CD14-positive monocyte (primary cell): ENCODE measurements around the gene PTPRN2. TPM values are rescaled to one million over a fixed set of nuclear protein-coding genes. Genes with fewer than 3 reads are reported as not detected.

Experiments used
- DNase-seq, 3 donors: peaks; one replicate each; pipeline ENCODE4 v3.0.0-alpha.2; 2011 to 2022
- H2AFZ ChIP-seq: 2 replicates; pipeline ENCODE4 v1.6.0; 2012; ENCODE audit warnings: mild to moderate bottlenecking, low read depth, low read length, inconsistent platforms; ENCODE audit not compliant: insufficient read depth, poor library complexity, severe bottlenecking
- H3K27ac ChIP-seq, 2 donors: 1 replicate in 1 of 2; 2 replicates in 1 of 2; pipeline ENCODE4 v1.5.1; 2012 to 2013; ENCODE audit warnings: low read length in 2 of 2, control low read depth in 1 of 2, inconsistent platforms in 1 of 2, low read depth in 1 of 2, mild to moderate bottlenecking in 1 of 2
- H3K27me3 ChIP-seq, 2 donors: one replicate each; pipeline versions ENCODE4 v1.6.0 to v1.6.1; 2011 to 2013; ENCODE audit warnings: low read length in 2 of 2; ENCODE audit not compliant: control insufficient read depth in 2 of 2, insufficient read depth in 2 of 2
- H3K36me3 ChIP-seq, 2 donors: replicated peaks in 1 of 2; 1 replicate in 1 of 2; 2 replicates in 1 of 2; pipeline versions ENCODE4 v1.5.1 to v1.6.1; 2012 to 2013; ENCODE audit warnings: low read length in 2 of 2, control low read depth in 1 of 2, inconsistent platforms in 1 of 2, mild to moderate bottlenecking in 1 of 2; ENCODE audit not compliant: insufficient read depth in 2 of 2, control insufficient read depth in 1 of 2
- H3K4me1 ChIP-seq, 2 donors: 1 replicate in 1 of 2; 2 replicates in 1 of 2; pipeline versions ENCODE4 v1.5.1 to v1.6.1; 2012 to 2013; ENCODE audit warnings: low read length in 2 of 2, control low read depth in 1 of 2, inconsistent platforms in 1 of 2, mild to moderate bottlenecking in 1 of 2, moderate library complexity in 1 of 2; ENCODE audit not compliant: insufficient read depth in 2 of 2, control insufficient read depth in 1 of 2
- H3K4me2 ChIP-seq: replicated peaks from 2 replicates; pipeline ENCODE3; 2012; ENCODE audit warnings: low read length, moderate library complexity, mild to moderate bottlenecking; ENCODE audit not compliant: poor library complexity, severe bottlenecking; ENCODE audit errors: extremely low read depth
- H3K4me3 ChIP-seq, 3 experiments: fragments of 200-600 bp in 1 of 3; sonication (generic) in 1 of 3; replicated peaks in 1 of 3; 1 replicate in 2 of 3; 2 replicates in 1 of 3; pipeline ENCODE4 v1.5.1; 2011 to 2013; ENCODE audit warnings: low read length in 3 of 3, mild to moderate bottlenecking in 3 of 3, control low read depth in 2 of 3, low read depth in 2 of 3, inconsistent platforms in 1 of 3, moderate library complexity in 1 of 3
- H3K79me2 ChIP-seq: 2 replicates; pipeline ENCODE4 v1.6.0; 2012; ENCODE audit warnings: mild to moderate bottlenecking, control low read depth, inconsistent platforms, low read length, moderate library complexity; ENCODE audit not compliant: insufficient read depth
- H3K9ac ChIP-seq: 2 replicates; pipeline ENCODE4 v1.6.0; 2017; ENCODE audit warnings: low read length, mild to moderate bottlenecking; ENCODE audit not compliant: insufficient read depth, poor library complexity, severe bottlenecking
- H3K9me3 ChIP-seq, 2 donors: replicated peaks in 1 of 2; 1 replicate in 1 of 2; 2 replicates in 1 of 2; pipeline versions ENCODE4 v1.5.1 to v1.6.1; 2012 to 2013; ENCODE audit warnings: low read length in 2 of 2, control low read depth in 1 of 2; ENCODE audit not compliant: control insufficient read depth in 1 of 2, insufficient read depth in 1 of 2
- H4K20me1 ChIP-seq: 2 replicates; pipeline ENCODE4 v1.6.0; 2012; ENCODE audit warnings: mild to moderate bottlenecking, low read length, control low read depth, moderate library complexity; ENCODE audit not compliant: insufficient read depth
- H3K27ac Mint-ChIP-seq, 7 donors: one replicate each; pipeline ENCODE4 v1.8.0; 2020; ENCODE audit warnings: mild to moderate bottlenecking in 7 of 7, mixed read lengths in 7 of 7, moderate library complexity in 6 of 7, inconsistent platforms in 2 of 7
- H3K27me3 Mint-ChIP-seq, 3 donors: one replicate each; pipeline ENCODE4 v1.8.0; 2021 to 2022; ENCODE audit warnings: low read depth in 3 of 3, mild to moderate bottlenecking in 3 of 3, mixed read lengths in 3 of 3, moderate library complexity in 3 of 3, inconsistent platforms in 1 of 3
- H3K36me3 Mint-ChIP-seq, 2 donors: one replicate each; pipeline ENCODE4 v1.8.0; 2020; ENCODE audit warnings: mixed read lengths in 2 of 2, inconsistent platforms in 1 of 2, mild to moderate bottlenecking in 1 of 2
- H3K4me1 Mint-ChIP-seq: one replicate; pipeline ENCODE4 v1.8.0; 2020; ENCODE audit warnings: mild to moderate bottlenecking, mixed read lengths
- H3K4me3 Mint-ChIP-seq, 2 donors: one replicate each; pipeline ENCODE4 v1.8.0; 2020; ENCODE audit warnings: mild to moderate bottlenecking in 2 of 2, mixed read lengths in 2 of 2, moderate library complexity in 1 of 2
- H3K9me3 Mint-ChIP-seq, 7 donors: one replicate each; pipeline ENCODE4 v1.8.0; 2020 to 2022; ENCODE audit warnings: mixed read lengths in 7 of 7, mild to moderate bottlenecking in 6 of 7, moderate library complexity in 6 of 7, inconsistent platforms in 2 of 7
- WGBS: methylation state at CpG from one replicate; pipeline ENCODE4 v1.1.5; 2013; ENCODE audit warnings: missing lambda C conversion rate; ENCODE audit not compliant: insufficient coverage; 5-methylcytosine and 5-hydroxymethylcytosine counted together
- intact Hi-C, 2 donors: fragments of 100-400 bp; cut with micrococcal nuclease; formaldehyde crosslinking; loops; one replicate each; pipeline versions ENCODE4 v1.15.0 to v1.15.1; 2023
- polyA plus RNA-seq, 3 donors: library from polyadenylated mRNA; depleted of rRNA in 1 of 3; unstranded in 2 of 3; stranded (reverse) in 1 of 3; fragments of 300-500 nt in 2 of 3; fragments of >200 nt in 1 of 3; fragmentation: Illumina TruSeq in 2 of 3; gene quantifications; 1 replicate in 2 of 3; 2 replicates in 1 of 3; pipeline ENCODE4 v1.2.3, GENCODE V29; 2012 to 2021
- TF ChIP-seq, protein P1 (sequence below): fragments of 200-600 bp; IDR thresholded peaks from one replicate; pipeline ENCODE4 v1.8.0; 2022; ENCODE audit warnings: antibody characterized with exemption, mild to moderate bottlenecking

The PTPRN2 gene
- polyA plus RNA-seq, 3 donors: 0.25 to 1.4 (median 0.97) TPM

DNA sequence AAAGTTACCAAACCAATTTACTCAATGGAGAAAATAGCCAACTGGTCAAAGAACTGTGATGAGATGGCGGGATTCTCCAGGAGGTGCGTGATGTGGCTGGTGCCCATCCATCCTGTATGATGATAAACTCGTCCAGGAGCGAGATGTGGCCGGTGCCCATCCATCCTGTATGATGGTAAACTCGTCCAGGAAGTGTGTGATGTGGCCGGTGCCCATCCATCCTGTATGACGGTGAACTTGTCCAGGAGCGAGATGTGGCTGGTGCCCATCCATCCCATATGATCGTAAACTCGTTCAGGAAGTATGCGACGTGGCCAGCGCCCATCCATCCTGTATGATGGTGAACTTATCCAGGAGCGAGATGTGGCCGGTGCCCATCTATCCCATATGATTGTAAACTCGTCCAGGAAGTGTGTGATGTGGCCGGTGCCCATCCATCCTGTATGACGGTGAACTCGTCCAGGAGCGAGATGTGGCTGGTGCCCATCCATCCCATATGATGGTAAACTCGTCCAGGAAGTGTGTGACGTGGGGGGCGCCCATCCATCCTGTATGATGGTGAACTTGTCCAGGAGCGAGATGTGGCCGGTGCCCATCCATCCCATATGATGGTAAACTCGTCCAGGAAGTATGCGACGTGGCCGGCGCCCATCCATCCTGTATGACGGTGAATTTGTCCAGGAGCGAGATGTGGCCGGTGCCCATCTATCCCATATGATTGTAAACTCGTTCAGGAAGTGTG, 754.6 kb downstream of the PTPRN2 start:
- Histone ChIP-seq H3K9me3 (no peaks in the 10 kb centered on the region), H4K20me1 (no peaks in the 10 kb centered on the region), H2AFZ (no peak overlapping the region), H3K4me2 (no peak overlapping the region), H3K27me3 (peaks cover 0 to 4% of the 10 kb centered on the region in 2 donors), H3K4me3 (no peak overlapping the region), H3K9ac (no peak overlapping the region), H3K79me2 (no peaks in the 10 kb centered on the region), H3K4me1 (no peaks in the 10 kb centered on the region), H3K36me3 (no peaks in the 10 kb centered on the region), H3K27ac (no peak overlapping the region)
- Mint-ChIP-seq H3K36me3 (no peaks in the 10 kb centered on the region), H3K27me3 (peaks cover 5 to 9% (median 8%) of the 10 kb centered on the region in 3 donors), H3K27ac (no peak overlapping the region), H3K4me1 (peaks cover under 1% of the 10 kb centered on the region), H3K4me3 (no peak overlapping the region), H3K9me3 (peaks cover 0 to 3% (median 0%) of the 10 kb centered on the region in 7 donors)
- no peak for DNase-seq
- TF ChIP-seq, protein P1, sequence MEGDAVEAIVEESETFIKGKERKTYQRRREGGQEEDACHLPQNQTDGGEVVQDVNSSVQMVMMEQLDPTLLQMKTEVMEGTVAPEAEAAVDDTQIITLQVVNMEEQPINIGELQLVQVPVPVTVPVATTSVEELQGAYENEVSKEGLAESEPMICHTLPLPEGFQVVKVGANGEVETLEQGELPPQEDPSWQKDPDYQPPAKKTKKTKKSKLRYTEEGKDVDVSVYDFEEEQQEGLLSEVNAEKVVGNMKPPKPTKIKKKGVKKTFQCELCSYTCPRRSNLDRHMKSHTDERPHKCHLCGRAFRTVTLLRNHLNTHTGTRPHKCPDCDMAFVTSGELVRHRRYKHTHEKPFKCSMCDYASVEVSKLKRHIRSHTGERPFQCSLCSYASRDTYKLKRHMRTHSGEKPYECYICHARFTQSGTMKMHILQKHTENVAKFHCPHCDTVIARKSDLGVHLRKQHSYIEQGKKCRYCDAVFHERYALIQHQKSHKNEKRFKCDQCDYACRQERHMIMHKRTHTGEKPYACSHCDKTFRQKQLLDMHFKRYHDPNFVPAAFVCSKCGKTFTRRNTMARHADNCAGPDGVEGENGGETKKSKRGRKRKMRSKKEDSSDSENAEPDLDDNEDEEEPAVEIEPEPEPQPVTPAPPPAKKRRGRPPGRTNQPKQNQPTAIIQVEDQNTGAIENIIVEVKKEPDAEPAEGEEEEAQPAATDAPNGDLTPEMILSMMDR: no peak
- intact Hi-C loops: no loop called here
- WGBS: 91% methylated on average over 25 of the region's 35 CpGs

DNA sequence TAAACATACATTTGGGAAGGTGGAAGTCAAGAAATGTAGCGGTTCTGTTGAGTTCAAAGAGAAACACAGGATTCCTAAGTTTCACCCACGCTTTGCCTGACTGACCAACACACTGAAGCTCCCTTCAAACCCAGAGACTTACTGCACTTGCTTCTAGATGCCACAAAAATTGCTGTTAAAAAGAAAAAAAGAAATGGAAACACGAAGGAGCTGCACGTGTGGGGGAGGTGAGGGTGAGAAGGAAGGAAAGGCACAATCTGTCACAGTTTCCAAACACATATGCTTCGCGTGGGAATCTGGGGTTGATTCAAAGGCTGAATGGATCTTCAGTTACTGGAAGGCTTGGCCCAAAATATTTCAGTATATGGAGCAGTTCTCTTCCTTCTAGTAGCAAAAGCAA, 755.2 kb downstream of the PTPRN2 start:
- no peak for DNase-seq
- H3K4me1 ChIP-seq: no peaks in the 10 kb centered on the region
- intact Hi-C loops: no loop called here
- Mint-ChIP-seq H3K36me3 (no peaks in the 10 kb centered on the region), H3K4me1 (peaks cover 3% of the 10 kb centered on the region), H3K27ac (no peak overlapping the region), H3K9me3 (peaks cover 0 to 3% (median 0%) of the 10 kb centered on the region in 7 donors), H3K27me3 (peaks cover 8 to 9% (median 8%) of the 10 kb centered on the region in 3 donors), H3K4me3 (no peak overlapping the region)
- no peak overlapping the region for H3K4me3 ChIP-seq
- H3K27me3 ChIP-seq: peaks cover 0 to 4% of the 10 kb centered on the region in 2 donors
- H3K79me2 ChIP-seq: no peaks in the 10 kb centered on the region
- H3K27ac ChIP-seq: no peak overlapping the region
- TF ChIP-seq, protein P1: no peak
- no peaks in the 10 kb centered on the region for H3K9me3 ChIP-seq
- no peak overlapping the region for H2AFZ ChIP-seq
- H3K9ac ChIP-seq: no peak overlapping the region
- H4K20me1 ChIP-seq: no peaks in the 10 kb centered on the region
- H3K4me2 ChIP-seq: no peak overlapping the region
- no CpG with 5 or more reads among the region's 6 CpGs for WGBS
- H3K36me3 ChIP-seq: no peaks in the 10 kb centered on the region
